ENCODE results near the gene SRRM1.

SRRM1 gene, protein sequence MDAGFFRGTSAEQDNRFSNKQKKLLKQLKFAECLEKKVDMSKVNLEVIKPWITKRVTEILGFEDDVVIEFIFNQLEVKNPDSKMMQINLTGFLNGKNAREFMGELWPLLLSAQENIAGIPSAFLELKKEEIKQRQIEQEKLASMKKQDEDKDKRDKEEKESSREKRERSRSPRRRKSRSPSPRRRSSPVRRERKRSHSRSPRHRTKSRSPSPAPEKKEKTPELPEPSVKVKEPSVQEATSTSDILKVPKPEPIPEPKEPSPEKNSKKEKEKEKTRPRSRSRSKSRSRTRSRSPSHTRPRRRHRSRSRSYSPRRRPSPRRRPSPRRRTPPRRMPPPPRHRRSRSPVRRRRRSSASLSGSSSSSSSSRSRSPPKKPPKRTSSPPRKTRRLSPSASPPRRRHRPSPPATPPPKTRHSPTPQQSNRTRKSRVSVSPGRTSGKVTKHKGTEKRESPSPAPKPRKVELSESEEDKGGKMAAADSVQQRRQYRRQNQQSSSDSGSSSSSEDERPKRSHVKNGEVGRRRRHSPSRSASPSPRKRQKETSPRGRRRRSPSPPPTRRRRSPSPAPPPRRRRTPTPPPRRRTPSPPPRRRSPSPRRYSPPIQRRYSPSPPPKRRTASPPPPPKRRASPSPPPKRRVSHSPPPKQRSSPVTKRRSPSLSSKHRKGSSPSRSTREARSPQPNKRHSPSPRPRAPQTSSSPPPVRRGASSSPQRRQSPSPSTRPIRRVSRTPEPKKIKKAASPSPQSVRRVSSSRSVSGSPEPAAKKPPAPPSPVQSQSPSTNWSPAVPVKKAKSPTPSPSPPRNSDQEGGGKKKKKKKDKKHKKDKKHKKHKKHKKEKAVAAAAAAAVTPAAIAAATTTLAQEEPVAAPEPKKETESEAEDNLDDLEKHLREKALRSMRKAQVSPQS

DNA sequence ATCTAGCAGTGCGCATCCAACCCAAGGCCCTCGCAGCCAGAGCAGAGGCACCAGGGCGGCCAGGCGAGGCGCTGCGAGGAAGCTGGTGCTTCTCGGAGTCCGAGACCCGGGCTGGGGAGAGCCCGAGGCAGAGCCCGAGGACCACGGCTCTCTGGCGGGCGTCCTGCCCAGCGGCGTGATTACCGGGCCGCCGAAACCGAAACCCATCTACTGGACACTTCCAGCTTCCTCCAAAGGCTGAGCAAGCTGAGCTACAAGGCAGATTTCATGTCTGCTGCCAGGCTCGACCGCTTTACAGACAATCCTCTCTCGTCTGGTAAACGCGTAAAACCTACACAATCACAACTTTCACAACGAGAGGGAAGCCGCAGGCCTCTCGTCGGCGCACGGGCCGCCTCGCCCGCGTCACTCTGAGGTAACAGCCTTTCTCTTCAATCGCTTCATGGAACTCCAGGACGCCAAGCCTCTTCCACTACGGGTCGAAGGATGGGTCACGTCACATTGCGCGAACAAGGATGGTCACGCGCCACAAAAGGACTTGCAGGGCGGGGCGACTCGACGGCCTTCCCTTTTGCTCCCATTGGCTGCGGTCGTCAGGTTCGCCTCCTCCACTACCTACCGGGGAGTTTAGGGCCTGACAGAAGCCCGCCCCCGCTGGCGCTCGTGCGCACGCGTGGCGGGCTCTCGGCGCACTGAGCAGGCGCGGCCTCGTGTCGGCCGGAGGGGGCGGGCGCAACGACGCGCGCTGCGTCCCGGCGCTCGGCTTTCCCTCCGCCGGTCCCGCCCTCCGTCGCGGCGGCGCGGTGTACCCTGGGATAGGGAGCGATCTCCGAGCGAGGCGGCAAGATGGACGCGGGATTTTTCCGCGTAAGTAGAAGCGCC, at the start of gene SRRM1:
SRRM1 (plus strand) TSS at position 822 of the 882 bp plus-strand sequence; CDS start at position 847, 25 bp downstream.
- peak; percentile 100 for DNase-seq

DNA sequence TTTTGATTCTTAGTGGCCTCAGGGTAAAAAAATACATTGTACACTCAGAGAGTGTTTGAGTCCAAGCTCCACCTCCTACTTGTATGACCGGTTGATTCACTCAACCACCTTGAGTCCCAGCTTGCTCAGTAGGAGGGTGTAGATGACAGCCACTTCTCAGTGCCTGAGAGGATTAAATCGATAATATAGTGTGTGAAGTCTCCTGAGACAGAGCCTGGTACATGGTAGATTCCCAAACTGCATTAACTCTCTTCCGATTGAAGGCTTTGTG, 48.8 kb upstream of the SRRM1 start:
- no peak for DNase-seq

DNA sequence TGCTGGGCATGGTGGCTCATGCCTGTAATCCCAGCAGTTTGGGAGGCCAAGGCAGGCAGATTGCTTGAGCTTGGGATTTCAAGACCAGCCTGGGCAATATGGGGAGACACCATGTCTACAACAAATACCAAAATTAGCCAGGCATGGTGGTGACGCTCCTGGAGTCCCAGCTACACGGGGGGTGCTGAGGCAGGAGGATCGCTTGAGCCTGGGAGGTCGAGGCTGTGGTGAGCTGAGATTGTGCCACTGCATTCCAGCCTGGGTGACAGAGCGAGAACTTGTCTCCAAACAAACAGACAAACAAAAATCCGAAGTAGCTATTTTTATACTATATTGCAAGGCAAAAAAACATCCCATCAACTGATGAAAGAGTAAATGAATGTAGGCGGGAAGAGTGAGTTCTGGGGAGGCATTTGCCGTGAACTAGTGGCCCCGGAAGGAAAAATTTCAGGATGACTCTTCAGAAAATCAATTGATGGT, 46.7 kb upstream of the SRRM1 start:
- DNase-seq: no peak

DNA sequence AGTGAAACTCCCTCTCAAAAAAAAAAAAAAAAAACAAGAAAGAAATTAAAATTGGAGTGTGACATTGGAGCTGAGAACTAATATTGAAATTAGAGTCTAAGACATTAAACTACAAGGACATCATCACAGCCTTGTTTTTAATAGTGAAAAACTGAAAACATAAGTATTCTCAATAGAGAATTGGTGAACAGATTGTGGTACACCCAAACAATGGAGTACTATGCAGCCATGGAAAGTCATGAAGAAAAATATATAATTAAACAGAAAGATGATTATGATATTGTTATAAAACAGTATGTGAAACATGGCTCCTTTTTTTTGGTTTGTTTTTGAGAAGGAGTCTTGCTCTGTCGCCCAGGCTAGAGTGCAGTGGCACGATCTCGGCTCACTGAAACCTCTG, 43.8 kb upstream of the SRRM1 start:
- no peak for DNase-seq

DNA sequence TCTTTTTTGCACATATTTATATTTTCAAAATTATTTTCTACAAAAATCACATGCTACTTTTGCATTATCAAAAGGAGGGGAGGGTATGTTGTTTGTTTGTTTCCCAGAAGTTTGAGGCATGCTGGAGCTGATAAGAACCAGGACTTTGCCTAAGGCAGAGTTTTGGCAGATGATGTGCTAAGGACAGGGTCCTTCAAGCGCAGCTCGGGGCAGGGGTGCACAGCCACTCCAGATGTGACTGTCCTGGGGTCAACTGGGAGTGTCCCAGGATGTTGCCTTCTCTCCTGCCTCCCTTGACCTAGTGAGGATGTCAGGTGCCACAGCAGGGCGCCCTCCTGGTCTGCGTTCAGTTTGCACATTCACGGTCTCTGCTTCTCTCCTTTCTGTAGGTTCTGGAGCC, 42.6 kb upstream of the SRRM1 start:
- DNase-seq: no peak

DNA sequence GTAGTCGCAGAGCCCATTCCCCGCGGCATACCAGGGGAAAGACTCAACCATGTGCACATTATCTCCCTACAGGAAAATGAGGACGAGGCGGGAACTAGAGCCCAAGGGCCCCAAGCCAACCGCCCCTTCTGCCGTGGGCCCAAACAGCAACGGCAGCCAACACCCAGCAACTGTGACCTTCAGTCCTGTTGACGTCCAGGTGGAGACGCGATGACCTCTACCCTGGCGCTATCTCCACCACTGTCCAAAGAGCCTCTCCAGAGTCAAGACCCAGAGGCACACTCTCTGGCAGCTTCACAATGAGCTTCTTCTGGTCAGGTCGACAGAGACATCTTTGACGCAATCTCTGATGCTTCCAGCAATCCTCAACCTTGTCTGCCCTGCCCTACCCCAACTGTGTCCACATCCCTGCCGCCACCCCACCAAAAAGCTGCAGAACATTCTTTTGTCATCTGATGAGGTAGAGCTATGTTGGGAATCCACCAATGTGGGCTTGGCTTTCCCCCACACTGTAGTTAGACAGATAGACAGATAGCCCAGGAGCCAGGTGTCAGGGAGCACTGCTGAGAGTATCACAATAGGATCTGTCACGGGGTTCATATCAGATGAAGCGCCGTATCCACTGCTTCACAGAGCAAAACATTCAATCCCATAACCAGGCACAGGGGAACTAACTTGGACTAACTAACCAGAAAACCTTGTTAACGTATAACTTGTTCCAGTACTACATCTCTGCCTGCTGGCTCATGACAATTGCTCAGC, 37.4 kb upstream of the SRRM1 start:
- DNase-seq: no peak

DNA sequence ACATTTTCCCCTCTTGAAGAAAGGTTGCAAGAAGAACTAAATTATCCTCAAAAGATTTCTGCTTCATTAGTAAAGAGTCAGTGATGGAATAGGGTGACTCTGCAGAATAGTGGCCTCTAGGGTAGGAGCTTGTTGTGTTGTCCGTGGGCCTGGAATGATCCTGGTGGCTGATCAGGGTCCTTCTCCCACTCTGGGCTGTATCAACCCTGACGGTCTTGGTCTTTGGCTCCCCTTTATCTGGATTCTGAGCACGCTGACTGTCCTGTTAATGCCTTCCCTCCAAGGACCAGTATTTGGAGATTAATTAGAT, 36.9 kb upstream of the SRRM1 start:
- DNase-seq: no peak

DNA sequence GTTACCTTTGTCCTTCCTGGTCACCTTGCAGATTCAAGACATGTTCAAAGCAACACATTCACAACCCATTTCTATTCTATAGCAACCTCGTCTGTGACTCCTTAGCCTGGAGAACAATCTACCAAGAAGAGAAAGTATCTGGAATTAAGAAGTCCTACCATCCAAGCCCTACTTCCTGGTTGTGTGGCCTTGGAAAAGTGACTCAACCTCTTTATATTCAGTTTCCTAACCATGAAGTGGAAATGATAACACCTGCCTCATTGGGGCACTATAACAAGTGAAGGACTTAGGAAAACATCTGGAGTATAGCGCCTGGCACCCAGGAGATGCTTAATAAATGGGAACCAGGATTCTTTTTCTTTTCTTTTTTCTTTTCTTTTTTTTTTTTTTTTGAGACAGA, 36.5 kb upstream of the SRRM1 start:
- no peak for DNase-seq

DNA sequence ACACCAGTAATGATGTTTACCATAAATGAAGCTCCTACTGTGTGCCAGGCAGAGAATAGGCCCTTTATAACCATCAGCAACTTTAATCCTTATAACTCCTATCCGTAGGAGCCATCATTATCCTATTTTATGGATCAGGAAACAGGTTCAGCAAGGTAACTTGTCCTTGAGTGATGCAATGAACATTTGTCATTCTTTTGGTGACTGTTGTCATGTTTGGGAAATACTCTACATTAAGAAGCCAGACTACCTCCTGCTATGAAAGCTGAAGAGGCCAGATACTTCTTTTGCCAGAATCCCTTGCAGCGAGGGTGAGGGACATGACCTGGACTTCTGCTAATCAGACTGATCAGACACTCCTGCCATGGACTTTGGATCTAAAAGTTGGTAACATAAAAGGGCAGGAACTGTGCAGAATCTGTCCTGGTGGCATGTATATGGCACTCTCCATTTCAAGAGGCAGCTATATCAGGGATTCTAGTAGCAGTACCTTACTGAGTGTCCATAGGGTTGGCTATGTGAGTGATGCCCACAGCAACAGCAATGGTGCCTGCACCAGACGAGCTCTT, 33.1 kb upstream of the SRRM1 start:
- no peak for DNase-seq

DNA sequence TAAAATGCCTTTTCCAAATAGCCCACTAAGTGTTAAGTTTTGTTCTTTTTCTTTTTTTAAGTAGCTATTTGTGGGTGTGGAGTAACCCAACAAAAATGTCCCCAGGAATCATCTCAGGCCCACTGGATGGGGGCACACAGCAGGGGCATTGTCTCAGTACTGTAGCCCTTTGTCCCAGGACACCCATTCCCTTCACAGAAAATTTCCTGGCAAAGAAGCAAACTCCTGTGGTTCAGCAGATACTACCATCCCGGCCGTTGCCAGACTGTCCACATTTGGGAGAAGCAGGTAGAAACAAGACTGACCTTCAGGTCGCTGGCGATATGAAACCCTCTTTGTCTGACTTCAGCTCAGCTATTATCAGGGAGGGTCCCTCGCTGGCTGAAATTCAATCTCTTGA, 23.7 kb upstream of the SRRM1 start:
- DNase-seq: no peak

DNA sequence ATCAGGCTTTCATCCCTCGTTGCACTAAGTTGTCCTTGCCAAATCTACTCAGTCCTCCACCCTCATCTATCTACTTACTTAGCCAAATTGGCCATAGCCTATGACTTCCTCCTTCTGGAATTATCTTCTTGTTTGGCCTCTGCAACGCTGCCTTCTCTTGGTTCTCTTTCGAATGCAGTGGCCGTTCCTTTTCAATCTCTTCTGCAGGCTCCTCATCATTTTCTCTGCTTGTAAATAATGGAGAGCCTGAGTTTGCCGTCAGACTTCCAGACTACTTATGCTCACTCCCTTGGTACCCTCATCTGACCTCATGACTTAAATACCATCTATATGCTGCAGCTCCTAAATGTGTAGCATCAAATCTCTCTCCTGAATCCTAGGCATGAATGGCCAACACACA, 22.4 kb upstream of the SRRM1 start:
- no peak for DNase-seq

DNA sequence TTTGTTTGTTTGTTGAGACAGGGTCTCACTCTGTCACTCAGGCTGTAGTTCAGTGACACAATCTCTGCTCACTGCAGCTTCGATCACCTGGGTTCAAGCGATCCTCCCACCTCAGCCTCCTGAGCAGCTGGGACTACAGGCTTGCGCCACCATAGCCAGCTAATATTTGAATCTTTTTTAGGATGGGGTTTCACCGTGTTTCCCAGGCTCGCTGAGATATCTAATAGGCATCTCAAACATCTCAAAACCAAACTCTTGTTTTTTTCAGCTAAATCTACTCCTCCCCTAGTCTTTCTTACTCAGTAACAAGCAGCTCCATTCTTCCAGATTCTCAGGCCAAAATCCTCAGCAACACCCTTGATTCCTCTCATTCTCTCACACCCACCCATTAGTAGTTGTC, 22.0 kb upstream of the SRRM1 start:
- DNase-seq: no peak

DNA sequence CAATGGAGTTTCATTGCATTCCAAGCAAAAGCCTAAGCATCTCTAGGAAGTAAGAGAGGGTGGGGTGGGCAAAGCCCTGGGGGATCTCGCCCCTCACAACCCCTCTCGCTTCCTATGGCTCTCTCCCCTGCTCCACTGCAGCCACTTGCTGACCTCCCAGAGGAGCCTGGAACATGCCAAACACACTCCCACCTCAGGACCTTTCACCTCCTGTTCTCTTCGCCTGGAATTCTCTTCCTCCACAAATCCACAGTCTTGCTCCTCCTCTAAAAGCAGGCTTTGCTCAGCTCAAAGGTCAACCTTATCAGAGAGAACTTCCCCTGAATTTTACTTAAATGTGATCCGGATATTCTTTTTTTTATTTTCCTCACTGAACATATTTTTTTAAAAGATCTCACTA, 20.9 kb upstream of the SRRM1 start:
- no peak for DNase-seq

DNA sequence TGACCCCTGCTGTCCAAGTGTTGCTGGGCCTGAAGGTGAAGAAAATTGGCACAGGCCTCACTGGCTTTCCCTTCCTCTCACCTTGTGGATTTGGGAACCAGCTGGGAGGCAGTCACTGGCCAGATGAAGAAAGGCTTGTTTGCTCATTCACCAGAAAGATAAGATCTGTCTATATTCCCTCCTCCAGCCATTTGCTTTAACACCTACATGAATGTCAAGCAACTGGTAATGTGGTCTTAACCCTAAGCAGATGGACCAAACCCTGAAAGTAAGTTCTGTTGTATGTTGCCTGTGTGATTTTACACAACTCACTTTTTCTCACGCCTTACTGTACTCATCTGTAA, 10.3 kb upstream of the SRRM1 start:
- no peak for DNase-seq

DNA sequence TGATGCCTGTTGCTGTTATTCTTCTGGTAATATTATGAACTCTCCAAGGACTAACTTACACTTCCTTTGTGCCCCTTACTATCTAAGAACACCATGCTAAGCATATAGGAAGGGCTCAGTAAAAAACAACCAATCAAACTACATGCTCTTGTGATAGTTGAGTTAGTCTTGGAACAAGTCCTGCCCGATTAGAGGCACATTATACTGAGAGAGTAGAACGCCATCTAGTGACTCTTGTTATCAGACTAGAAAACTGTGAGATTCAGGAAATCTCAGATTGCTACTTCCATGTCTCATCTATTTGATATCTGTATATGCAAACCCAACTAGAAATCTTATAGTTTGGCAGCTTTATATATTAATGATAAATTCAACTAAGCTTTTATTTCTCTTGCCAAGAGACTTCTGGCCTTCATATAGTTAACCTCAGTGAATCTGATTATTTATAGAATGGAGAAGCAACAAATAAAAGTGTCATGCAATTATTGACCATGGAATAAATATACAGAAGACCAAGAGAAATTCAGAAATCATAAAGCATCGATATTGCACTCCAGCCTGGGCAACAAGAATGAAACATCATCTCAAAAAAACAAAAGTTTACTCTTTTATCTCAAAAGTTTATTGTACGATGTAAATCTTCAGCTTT, 7.8 kb upstream of the SRRM1 start:
- peak; percentile 20 for DNase-seq

DNA sequence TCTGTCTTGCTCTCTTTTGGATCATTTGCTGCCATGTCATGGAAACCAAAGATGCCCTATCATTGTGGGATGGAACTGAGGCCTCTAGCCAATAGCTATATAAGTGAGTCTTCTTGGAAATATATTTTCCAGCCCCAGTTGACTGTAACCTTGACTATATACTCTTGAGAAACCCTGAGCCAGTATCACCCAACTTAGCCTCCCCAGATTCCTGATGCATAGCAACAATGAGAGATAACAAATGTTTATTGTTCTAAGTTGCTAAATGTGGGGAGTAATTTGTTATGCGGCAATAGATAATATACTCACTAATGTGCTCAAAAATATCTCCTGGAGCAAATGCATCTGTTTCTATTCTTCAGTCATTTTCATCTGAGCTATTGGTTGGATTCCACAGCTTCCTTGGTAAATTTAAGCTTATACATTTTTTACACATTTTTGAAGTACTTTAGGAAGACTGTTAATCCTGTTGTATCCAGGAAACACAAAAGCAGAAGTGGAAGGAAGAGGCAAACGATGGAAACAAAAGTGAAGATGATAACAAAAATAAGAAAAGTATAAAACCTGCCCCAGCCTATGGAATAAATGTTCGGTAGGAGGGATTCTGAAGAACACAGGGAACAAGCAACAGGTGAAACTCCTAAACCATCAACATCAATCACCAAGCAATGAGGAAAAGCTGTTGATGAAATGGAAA, 6.3 kb upstream of the SRRM1 start:
- DNase-seq: no peak

DNA sequence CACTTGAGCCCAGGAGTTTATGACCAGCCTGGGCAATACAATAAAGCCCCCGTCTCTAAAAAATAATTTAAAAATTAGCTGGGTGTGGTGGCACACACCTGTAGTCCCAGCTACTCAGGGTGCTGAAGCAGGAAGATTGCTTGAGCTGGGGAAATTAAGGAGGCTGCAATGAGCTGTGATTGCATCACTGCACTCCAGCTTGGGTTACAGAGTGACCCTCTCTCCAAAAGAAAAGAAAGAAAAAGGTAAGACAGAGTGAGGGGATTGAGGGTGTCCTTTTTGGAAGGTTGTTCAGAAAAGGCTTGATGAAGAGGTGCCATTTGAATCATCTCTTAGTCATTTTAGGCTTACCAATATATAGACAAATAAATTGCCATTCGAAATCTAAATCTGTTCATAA, 4.0 kb upstream of the SRRM1 start:
- DNase-seq: no peak

DNA sequence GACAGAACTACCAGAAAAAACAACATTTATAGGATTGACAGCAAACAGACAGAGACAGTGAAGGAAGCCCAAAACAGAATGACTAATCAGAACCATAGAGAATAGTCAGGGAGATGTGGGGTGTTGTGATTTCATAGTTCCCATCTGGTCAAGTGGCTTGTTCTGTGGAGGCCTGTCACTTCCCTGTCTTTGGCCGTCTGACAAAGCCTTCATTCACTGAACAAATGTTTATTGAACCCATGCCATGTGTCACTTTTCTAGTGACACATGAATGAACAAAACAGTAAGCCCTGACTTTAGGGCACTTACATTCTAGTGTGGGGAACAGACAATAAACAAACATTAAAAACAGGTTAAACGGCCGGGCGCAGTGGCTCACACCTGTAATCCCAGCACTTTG, 3.2 kb upstream of the SRRM1 start:
- DNase-seq: no peak

DNA sequence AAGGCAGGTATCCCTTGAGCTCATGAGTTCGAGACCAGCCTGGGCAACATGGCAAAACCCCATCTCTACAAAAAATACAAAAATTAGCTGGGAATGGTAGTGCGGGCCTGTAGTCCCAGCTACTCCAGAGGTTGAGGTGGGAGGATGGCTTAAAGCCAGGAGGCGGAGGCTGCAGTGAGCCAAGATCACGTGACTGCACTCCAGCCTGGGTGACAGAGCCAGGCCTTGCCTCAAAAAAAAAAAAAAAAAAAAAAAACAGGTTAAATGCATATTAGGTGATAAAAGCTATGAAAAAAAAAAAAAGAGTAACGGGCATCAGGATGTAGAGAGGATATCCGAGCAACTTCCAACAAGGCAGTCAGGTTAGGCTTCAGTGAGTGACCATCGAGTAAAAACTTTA, 2.8 kb upstream of the SRRM1 start:
- no peak for DNase-seq

DNA sequence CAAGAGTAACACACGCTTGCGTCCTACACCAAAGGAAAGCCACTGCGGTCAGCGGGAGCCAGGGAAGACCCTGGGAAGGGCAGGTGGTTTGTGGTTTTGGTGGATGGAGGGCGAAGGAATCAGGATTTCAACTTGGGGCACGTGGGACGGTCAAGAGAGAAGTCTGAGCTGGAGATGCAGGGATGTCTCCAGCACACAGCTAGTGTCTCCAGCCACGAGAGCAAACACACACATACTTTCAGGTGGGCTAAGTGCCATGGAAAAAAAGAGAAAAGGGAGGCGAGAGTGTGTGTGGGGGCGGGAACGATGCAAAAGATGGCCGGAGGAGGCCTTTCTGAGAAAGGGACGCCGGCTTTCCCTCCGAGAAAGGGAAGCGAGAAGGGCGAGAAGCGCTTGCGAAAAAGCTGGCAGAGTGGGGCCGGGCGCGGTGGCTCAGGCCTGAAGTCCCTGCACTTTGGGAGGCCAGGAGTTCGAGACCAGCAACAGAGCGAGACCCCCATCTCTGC, 1.4 kb upstream of the SRRM1 start:
- DNase-seq: no peak

Measured in NCI-H2107 (cell line).